MM.1S (cell line): ENCODE data around the gene CLDND2.

Experiments used
- CTCF ChIP-seq: fragments of 300-600 bp; sonication (generic); IDR thresholded peaks from 2 replicates; pipeline ENCODE4 v1.5.1; 2016; ENCODE audit warnings: antibody characterized with exemption, low read length, mixed read lengths
- EZH2 ChIP-seq: fragments of 300-600 bp; sonication (generic); optimal IDR thresholded peaks from 2 replicates; pipeline ENCODE3; 2017; ENCODE audit warnings: low read depth, mild to moderate bottlenecking, antibody characterized with exemption, low read length, mixed read lengths
- EZH2phosphoT487 ChIP-seq: fragments of 300-600 bp; sonication (generic); IDR thresholded peaks from 2 replicates; pipeline ENCODE4 v1.6.1; 2018; ENCODE audit warnings: antibody characterized with exemption, low read length

GRCh38 chr19:51417107-51417809 is 48.5 kb upstream of the CLDND2 start, which contains the start of gene SIGLEC10:
- no peak for TF ChIP-seq EZH2
- no peak for TF ChIP-seq CTCF
- TF ChIP-seq EZH2phosphoT487, result no peak
